ENCODE data around the gene TERB2.
"Not testable (repeated sequence)": the region's sequence is repeated elsewhere in the genome, so short reads cannot be mapped to it uniquely, and the experiment has no call there.

TERB2 gene, protein sequence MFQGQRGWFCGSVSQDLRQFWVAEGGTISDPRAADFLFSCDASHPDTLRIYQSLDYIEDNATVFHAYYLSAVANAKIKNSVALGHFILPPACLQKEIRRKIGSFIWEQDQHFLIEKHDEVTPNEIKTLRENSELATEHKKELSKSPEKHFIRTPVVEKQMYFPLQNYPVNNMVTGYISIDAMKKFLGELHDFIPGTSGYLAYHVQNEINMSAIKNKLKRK

GRCh38 chr15:44956388-44956787 is at the start of gene TERB2:
TERB2 (plus strand) TSS chr15:44956687; CDS start chr15:44956719, 32 bp downstream.
- no peak for DNase-seq

DNA sequence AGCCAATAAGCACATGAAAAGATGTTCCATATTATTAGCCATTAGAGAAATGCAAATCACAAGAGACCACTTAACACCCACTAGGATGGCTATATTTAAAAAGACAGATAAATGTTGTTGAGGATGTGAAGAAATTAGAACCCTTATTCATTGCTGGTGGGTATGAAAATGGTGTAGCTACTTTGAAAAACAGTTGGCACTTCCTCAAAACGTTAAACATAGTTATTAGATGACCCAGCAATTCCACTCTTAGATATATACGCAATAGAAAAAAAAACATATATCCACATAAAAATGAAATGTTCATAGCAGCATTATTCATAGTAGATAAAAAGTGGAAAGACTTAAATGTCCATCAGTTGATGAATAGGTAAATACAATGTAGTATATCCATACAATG is 47.1 kb upstream of the TERB2 start:
- DNase-seq = no peak

- DNase-seq = no peak
Observed at GRCh38 chr15:44910981-44911625, 45.4 kb upstream of the TERB2 start.

- DNase-seq = not testable (repeated sequence)
Observed at GRCh38 chr15:44912186-44912585, 44.3 kb upstream of the TERB2 start.

DNA sequence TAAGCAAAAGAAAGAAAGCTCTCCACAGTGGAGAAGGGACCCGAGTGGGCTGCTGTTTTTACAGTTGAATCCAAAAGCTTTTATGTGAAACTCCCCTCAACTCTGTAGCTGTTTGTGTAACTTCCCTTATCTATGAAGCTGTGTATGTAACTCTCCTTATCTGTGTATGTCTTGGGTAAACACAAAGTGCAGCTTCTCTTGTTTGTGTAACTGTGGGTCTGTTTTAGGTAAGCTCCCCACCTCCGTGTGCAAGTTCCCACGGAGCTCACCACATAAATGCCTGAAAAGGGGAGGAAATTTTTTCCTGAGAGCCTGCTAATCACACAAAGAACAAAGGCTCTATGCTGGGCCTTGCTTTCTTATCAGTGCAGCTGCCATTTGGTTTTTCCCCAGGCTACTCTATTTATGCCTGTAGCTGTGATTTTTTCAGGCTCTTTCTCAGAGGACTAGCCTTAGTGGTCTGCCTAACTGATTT is 43.5 kb upstream of the TERB2 start:
- DNase-seq = not testable (repeated sequence)

DNA sequence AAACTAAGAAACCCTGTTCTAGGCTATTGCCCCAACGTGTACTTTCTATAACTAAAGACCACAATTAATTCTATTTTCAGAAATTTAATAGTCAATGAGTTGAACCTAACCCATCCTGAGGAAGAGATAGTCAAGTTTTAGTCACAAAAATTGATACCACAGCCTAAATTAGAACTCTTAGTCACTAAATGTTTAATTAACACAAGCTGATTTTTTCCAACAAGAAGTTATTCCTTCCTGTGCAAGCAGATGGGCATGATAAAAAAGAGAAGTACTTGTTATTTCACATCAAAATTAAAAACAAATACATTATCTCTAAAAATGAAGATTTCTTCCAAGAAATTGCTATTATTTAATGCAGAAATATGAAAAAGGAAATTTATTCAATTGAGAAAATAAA is 38.4 kb upstream of the TERB2 start:
- no peak for DNase-seq

GRCh38 chr15:44928658-44929057 is 27.8 kb upstream of the TERB2 start:
- DNase-seq = not testable (repeated sequence)

DNA sequence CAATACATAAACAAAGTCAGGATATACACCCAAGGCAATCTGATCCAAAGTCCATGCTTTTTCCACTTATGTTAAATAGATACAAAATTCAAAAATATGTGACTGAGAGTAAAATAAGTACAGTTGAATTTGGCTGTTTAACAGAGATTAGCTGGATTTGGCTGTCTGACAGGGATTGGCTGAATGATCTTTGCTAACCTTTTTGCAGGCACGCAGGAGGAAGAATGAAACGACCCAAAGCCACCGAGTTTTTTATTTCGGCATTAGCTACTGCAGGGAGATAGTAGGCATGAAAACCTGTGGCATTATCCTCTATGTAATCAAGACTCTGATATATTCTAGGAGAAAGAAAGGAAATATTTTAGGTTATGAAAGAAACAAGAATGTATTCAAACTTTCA is 26.2 kb upstream of the TERB2 start:
- not testable (repeated sequence) for DNase-seq

DNA sequence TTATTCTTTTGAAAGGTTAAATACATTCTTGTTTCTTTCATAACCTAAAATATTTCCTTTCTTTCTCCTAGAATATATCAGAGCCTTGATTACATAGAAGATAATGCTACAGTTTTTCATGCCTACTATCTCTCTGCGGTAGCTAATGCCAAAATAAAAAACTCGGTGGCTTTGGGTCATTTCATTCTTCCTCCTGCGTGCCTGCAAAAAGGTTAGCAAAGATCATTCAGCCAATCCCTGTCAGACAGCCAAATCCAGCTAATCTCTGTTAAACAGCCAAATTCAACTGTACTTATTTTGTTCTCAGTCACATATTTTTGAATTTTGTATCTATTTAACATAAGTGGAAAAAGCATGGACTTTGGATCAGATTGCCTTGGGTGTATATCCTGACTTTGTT is 1.8 kb downstream of the TERB2 start:
- DNase-seq = not testable (repeated sequence)

- DNase-seq = no peak
Observed at GRCh38 chr15:44968475-44968874, 12.0 kb downstream of the TERB2 start.

DNA sequence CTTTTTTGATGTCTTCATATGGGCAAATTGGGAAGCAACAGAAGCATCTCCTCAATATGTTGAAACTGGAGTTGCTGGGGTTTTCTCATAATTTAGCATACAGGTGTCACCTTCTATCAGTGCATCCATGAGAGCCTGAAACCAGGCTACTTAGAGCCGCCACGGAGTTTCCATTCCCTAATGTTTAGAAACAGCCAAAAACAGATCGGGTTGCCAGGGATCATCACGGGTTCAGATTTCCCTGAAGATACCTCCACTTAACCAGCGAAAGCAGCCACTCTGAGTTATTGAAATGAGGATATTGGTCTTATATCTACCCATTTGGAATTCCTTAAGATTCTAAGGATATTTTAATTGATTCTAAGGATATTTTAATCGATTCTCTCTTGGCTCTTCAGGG is 14.5 kb downstream of the TERB2 start:
- no peak for DNase-seq

DNA sequence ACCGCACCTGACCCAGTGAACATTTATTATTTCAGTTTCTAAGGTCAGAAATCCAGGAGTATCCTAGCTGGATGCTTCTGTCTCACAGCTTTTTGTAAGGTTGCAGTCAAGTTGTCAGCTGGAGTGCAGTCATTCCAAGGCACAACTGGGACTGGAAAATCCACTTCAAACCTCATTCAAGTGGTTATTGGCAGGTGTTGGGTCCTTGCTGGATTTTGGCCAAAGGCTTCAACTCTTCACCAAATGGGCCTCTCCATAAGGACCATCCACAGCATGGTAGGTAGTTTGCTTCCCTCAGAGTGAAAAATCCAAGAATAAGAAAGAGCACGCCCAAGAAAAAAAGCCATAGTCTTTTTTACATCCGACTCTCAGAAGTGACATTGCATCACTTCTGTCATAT is 19.7 kb downstream of the TERB2 start:
- not testable (repeated sequence) for DNase-seq

- DNase-seq = not testable (repeated sequence)
Observed at GRCh38 chr15:44977781-44978180, 21.3 kb downstream of the TERB2 start.

DNA sequence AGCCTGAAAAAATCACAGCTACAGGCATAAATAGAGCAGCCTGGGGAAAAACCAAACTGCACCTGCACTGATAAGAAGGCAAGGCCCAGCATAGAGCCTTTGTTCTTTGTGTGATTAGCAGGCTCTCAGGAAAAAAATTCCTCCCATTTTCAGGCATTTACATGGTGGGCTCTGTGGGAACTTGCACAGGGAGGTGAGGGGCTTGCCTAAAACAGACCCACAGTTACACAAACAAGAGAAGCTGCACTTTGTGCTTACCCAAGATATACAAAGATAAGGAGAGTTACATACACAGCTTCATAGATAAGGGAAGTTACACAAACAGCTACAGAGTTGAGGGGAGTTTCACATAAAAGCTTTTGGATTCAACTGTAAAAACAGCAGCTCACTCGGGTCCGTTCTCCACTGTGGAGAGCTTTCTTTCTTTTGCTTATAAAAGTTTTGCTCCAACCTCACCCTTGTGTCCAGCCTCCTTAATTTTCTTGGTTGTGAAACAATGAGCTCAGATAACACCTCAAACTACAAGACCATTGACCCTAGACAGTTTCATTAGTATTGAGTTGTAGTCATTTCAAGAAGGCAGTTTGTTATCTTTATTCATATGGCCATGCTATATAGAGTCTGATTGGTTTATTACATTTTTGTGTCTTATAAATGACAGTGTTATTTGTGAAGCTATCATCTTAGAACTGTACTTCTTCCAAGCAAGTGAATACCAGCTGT is 23.3 kb downstream of the TERB2 start:
- not testable (repeated sequence) for DNase-seq

DNA sequence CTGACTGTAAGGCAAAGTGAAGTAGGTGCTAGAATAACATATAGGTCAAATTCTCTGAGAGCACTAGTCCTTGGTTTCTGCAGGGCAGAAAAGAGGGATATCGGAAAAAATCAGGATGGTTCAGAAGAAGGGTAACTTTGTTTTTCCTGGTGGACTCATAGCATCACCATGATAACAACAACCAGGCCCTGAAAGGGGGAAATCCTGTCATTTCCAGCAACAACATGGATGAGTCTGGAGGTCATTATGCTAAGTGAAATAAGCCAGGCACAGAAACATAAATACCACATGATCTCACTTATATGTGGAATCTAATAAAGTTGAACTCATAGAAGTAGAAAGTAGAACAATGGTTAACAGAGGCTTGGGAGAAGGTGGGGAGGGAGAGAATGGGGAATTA is 27.7 kb downstream of the TERB2 start:
- not testable (repeated sequence) for DNase-seq

- DNase-seq = not testable (repeated sequence)
Observed at GRCh38 chr15:44986346-44987055, 30.0 kb downstream of the TERB2 start.

GRCh38 chr15:44987711-44988110 is 31.2 kb downstream of the TERB2 start:
- DNase-seq = not testable (repeated sequence)

GRCh38 chr15:44988184-44988869 is 31.8 kb downstream of the TERB2 start:
- DNase-seq = not testable (repeated sequence)

DNA sequence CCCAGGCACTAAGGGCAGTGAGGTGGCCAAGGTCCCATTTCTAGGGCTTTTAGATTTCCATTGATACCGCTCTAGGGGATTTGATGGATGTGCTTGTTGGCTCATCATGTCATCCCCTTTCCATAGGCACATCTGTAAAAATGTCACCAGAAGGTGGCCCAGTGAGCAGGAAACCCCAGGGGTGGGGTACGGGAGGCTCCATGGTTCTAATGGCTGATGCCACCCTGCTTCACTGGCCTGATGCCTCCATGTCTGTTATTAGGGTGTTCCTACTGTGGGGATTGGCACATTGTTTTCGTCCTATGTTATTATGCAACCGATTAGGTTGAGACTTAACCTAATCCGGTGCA is 32.4 kb downstream of the TERB2 start:
- DNase-seq = not testable (repeated sequence)

DNA sequence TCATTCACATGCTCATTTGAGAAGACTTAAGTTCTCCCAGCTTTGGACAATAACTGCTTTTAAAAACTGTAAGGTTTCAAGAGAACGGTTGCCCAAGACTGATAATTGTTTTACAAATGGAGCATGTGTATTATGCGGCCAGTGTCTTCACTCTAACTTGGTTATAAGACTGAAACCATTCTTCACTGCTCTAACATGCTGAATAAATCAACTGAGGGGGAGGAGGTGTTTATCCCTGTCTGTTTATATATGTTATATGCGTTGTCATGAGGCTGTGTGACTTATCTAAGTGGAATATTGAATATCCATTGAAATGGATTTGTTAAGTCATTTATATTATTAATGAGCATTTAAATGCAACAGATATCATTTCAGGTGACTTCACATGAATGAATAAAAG is 41.1 kb downstream of the TERB2 start:
- DNase-seq = not testable (repeated sequence)

GRCh38 chr15:44999105-44999504 is 42.6 kb downstream of the TERB2 start:
- DNase-seq = no peak

DNA sequence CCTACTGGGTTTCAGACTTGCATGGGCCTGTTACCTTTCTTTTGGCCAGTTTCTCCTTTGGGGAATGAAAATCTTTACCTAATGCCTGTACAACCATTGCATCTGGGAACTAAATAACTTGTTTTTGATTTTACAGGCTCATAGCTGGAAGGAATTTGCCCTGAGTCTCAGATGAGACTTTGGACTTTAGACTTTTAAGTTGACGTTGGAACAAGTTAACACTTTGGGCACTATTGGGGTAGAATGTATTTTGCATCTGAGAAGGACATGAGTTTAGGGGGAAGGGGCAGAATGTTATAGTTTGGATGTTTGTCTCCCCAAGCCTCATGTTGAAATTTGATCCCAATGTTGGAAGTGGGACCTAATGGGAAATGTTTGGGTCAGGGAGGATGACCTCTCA is 44.7 kb downstream of the TERB2 start:
- DNase-seq = not testable (repeated sequence)
